HEK293 (cell line): ENCODE measurements around the gene NKD1.
A peak's percentile ranks its signal among the peaks of the same experiment; 100 is the strongest.

Experiments
- CTCF ChIA-PET: fragments of 350-600 bp; formaldehyde crosslinking; extraction: SDS; loops from one replicate; lab custom pipeline; 2021; ENCODE audit warnings: antibody characterized with exemption; lab: Yijun Ruan, JAX
- POLR2A ChIA-PET: fragments of 300-600 bp; formaldehyde crosslinking; extraction: SDS; loops from one replicate; lab custom pipeline; 2020; ENCODE audit warnings: antibody characterized with exemption, inconsistent platforms; lab: Yijun Ruan, JAX
- H3K27ac ChIP-seq: fragments of 200-500 bp; sonication (Bioruptor generic); 2 replicates; pipeline ENCODE4 v1.5.1; 2014; ENCODE audit warnings: low read depth, low read length, control low read depth, inconsistent platforms; ENCODE audit errors: extremely low read depth
- H3K36me3 ChIP-seq, 2 experiments: fragments of 200-500 bp in 1 of 2; sonication (Bioruptor generic) in 1 of 2; 1 replicate in 1 of 2; 2 replicates in 1 of 2; pipeline ENCODE4 v1.5.1; 2014 to 2017; ENCODE audit warnings: inconsistent platforms in 2 of 2, low read length in 2 of 2; ENCODE audit not compliant: control insufficient read depth in 2 of 2, insufficient read depth in 1 of 2
- H3K4me1 ChIP-seq: fragments of 200-500 bp; sonication (Bioruptor generic); 2 replicates; pipeline ENCODE4 v1.5.1; 2014; ENCODE audit warnings: mild to moderate bottlenecking, low read length, inconsistent platforms; ENCODE audit not compliant: control insufficient read depth, insufficient read depth
- H3K4me3 ChIP-seq: 2 replicates; pipeline ENCODE4 v1.5.1; 2011; ENCODE audit warnings: low read depth, mild to moderate bottlenecking, control low read depth, low read length, moderate library complexity
- H3K9me3 ChIP-seq: fragments of 200-500 bp; sonication (Bioruptor generic); 2 replicates; pipeline ENCODE4 v1.5.1; 2014; ENCODE audit warnings: low read depth, low read length, inconsistent platforms; ENCODE audit not compliant: control insufficient read depth, insufficient read depth
- INSM2 ChIP-seq: fragments of 450-650 bp; formaldehyde crosslinking; IDR thresholded peaks from 2 replicates; pipeline ENCODE4 v1.5.1; 2016; ENCODE audit warnings: missing biosample characterization, missing genetic modification characterization
- OVOL3 ChIP-seq: fragments of 450-650 bp; formaldehyde crosslinking; IDR thresholded peaks from 2 replicates; pipeline ENCODE4 v1.5.1; 2016; ENCODE audit warnings: missing biosample characterization, missing genetic modification characterization
- SCRT2 ChIP-seq: fragments of 450-650 bp; formaldehyde crosslinking; IDR thresholded peaks from 2 replicates; pipeline ENCODE4 v1.5.1; 2016; ENCODE audit warnings: missing biosample characterization, missing genetic modification characterization
- YY1 ChIP-seq: fragments of 450-650 bp; formaldehyde crosslinking; IDR thresholded peaks from 2 replicates; pipeline ENCODE4 v1.5.1; 2018; ENCODE audit warnings: missing biosample characterization, missing genetic modification characterization
- ZBTB20 ChIP-seq: fragments of 450-650 bp; formaldehyde crosslinking; IDR thresholded peaks from 2 replicates; pipeline ENCODE4 v1.5.1; 2016; ENCODE audit warnings: missing biosample characterization, missing genetic modification characterization
- ZFHX2 ChIP-seq: fragments of 450-650 bp; formaldehyde crosslinking; conservative IDR thresholded peaks from 2 replicates; pipeline ENCODE4 v1.5.1; 2016; ENCODE audit warnings: missing biosample characterization, missing genetic modification characterization
- ZNF114 ChIP-seq: fragments of 450-650 bp; formaldehyde crosslinking; IDR thresholded peaks from 2 replicates; pipeline ENCODE4 v1.5.0; 2017; ENCODE audit warnings: missing biosample characterization, missing genetic modification characterization
- ZNF138 ChIP-seq: fragments of 450-650 bp; formaldehyde crosslinking; IDR thresholded peaks from 2 replicates; pipeline ENCODE4 v1.5.1; 2016; ENCODE audit warnings: missing biosample characterization, missing genetic modification characterization, borderline replicate concordance
- ZNF140 ChIP-seq: fragments of 450-650 bp; formaldehyde crosslinking; IDR thresholded peaks from 2 replicates; pipeline ENCODE4 v1.5.1; 2016; ENCODE audit warnings: missing biosample characterization, missing genetic modification characterization
- ZNF175 ChIP-seq: fragments of 450-650 bp; formaldehyde crosslinking; IDR thresholded peaks from 2 replicates; pipeline ENCODE4 v1.5.1; 2016; ENCODE audit warnings: missing biosample characterization, missing genetic modification characterization
- ZNF2 ChIP-seq: fragments of 450-650 bp; formaldehyde crosslinking; IDR thresholded peaks from 2 replicates; pipeline ENCODE4 v1.5.1; 2016; ENCODE audit warnings: missing biosample characterization, missing genetic modification characterization
- ZNF239 ChIP-seq: fragments of 450-650 bp; formaldehyde crosslinking; IDR thresholded peaks from 2 replicates; pipeline ENCODE4 v1.5.1; 2016; ENCODE audit warnings: missing biosample characterization, missing genetic modification characterization
- ZNF274 ChIP-seq, 2 experiments: fragments of 200-500 bp in 1 of 2; fragments of 450-650 bp in 1 of 2; sonication (Bioruptor generic) in 1 of 2; formaldehyde crosslinking in 1 of 2; IDR thresholded peaks; 2 replicates each; pipeline versions ENCODE4 v1.5.1 to v1.6.1; 2014 to 2016; ENCODE audit warnings: borderline replicate concordance in 1 of 2, inconsistent platforms in 1 of 2, low read length in 1 of 2, missing biosample characterization in 1 of 2, missing genetic modification characterization in 1 of 2
- ZNF366 ChIP-seq: fragments of 450-650 bp; formaldehyde crosslinking; conservative IDR thresholded peaks from 2 replicates; pipeline ENCODE4 v1.5.1; 2016; ENCODE audit warnings: missing biosample characterization, missing genetic modification characterization
- ZNF514 ChIP-seq: fragments of 450-650 bp; formaldehyde crosslinking; IDR thresholded peaks from 2 replicates; pipeline ENCODE4 v1.5.1; 2016; ENCODE audit warnings: missing biosample characterization, missing genetic modification characterization
- ZNF530 ChIP-seq: fragments of 450-650 bp; formaldehyde crosslinking; IDR thresholded peaks from 2 replicates; pipeline ENCODE4 v1.5.1; 2016; ENCODE audit warnings: low read depth, missing biosample characterization, missing genetic modification characterization
- ZNF548 ChIP-seq: fragments of 450-650 bp; formaldehyde crosslinking; IDR thresholded peaks from 2 replicates; pipeline ENCODE4 v1.5.1; 2016; ENCODE audit warnings: missing biosample characterization, missing genetic modification characterization
- ZNF600 ChIP-seq: fragments of 450-650 bp; formaldehyde crosslinking; IDR thresholded peaks from 2 replicates; pipeline ENCODE4 v1.5.1; 2016; ENCODE audit warnings: missing biosample characterization, missing genetic modification characterization
- ZNF610 ChIP-seq: fragments of 450-650 bp; formaldehyde crosslinking; IDR thresholded peaks from 2 replicates; pipeline ENCODE4 v1.5.1; 2016; ENCODE audit warnings: missing biosample characterization, missing genetic modification characterization, borderline replicate concordance
- ZNF624 ChIP-seq: fragments of 450-650 bp; formaldehyde crosslinking; IDR thresholded peaks from 2 replicates; pipeline ENCODE4 v1.5.1; 2017; ENCODE audit warnings: missing biosample characterization, missing genetic modification characterization
- ZSCAN16 ChIP-seq: fragments of 450-650 bp; formaldehyde crosslinking; IDR thresholded peaks from 2 replicates; pipeline ENCODE4 v1.5.1; 2016; ENCODE audit warnings: missing biosample characterization, missing genetic modification characterization

The NKD1 gene

GRCh38 chr16:50692999-50693781, 145.0 kb downstream of the NKD1 start, which contains the start of gene NOD2 (continued):
- TF ChIP-seq ZNF274 (IDR thresholded peaks at IDR 0.05; ENCODE audit: low read length) (no peak), ZNF274 (tag by site-specific recombination; IDR thresholded peaks at IDR 0.05; ENCODE audit: borderline replicate concordance) (no peak), ZNF610 (tag by site-specific recombination) (no peak), ZFHX2 (tag by site-specific recombination) (peak; percentile 68), ZNF239 (tag by site-specific recombination) (no peak; the same call in 1 of the 2 replicates), ZNF548 (no peak), ZNF175 (tag by site-specific recombination) (no peak), ZNF2 (tag by site-specific recombination) (peak; percentile 47; the same call in 1 of the 2 replicates), ZSCAN16 (tag by site-specific recombination) (no peak), ZNF138 (tag by site-specific recombination) (no peak)
- TF ChIP-seq, all 188 proteins: peak for 18

- H3K4me3 ChIP-seq = no peak overlapping the region
- no peaks in the 10 kb centered on the region for H3K9me3 ChIP-seq
- H3K27ac ChIP-seq = no peak overlapping the region
- POLR2A ChIA-PET = no interaction called here
- TF ChIP-seq ZNF175 (tag by site-specific recombination) (no peak), SCRT2 (tag by site-specific recombination) (no peak), ZNF530 (tag by site-specific recombination) (no peak), ZNF366 (tag by site-specific recombination) (no peak), ZNF624 (tag by site-specific recombination) (no peak), ZNF514 (tag by site-specific recombination) (no peak), OVOL3 (no peak), ZNF600 (tag by site-specific recombination) (no peak), ZNF140 (tag by site-specific recombination) (no peak), ZNF114 (tag by site-specific recombination) (no peak), YY1 (tag by site-specific recombination) (no peak), INSM2 (tag by site-specific recombination) (no peak), ZBTB20 (tag by site-specific recombination) (no peak)
- no peaks in the 10 kb centered on the region for H3K4me1 ChIP-seq
- CTCF ChIA-PET = interaction anchor here (0.5 to 1.2 kb wide), 2 partner anchors 29 to 150 kb away, joined by 3 to 4 read pairs; no protein-coding TSS in a partner anchor
- H3K36me3 ChIP-seq = no peaks in the 10 kb centered on the region
These were observed 146.0 kb downstream of the NKD1 start for GRCh38 chr16:50694206-50694605.
